ENCODE measurements around the gene KLHL25. TPM values are rescaled to one million over a fixed set of nuclear protein-coding genes. Genes with fewer than 3 reads are reported as not detected.

Gene KLHL25
- polyA plus RNA-seq, 1 donor = 5.6 TPM

DNA sequence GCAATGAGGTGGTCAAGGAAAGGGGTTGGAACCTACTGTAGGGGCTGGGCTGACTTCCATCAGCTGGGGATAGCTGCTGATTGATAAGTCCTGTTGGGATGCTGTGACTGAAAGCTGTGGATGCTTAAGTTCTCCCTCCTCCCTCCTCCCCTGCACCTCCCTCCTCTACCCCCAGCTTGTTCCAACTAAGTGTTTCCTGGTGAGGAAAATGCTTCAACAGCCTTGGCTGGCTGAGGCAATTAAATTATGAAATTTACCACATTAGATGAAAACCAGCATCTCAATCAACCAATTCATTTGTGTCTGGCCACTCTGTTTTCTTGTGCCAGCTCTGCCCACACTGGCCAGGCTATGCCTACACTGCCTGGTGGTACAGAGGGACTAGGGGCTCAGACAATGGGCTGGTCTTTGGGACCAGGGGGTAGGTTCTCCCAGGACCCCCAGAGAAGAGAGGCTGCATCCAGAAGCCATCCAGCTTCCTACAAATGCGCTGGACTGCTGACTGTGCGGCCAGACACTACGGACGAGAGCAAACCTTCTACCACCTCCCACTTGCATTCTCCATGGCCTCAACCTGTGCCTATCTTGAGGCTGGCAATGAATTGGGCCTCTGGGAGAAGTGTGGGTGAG is 2.5 kb downstream of the KLHL25 start:
- Histone ChIP-seq H3K4me3 (ENCODE audit: low read length) (no peak overlapping the region), H3K36me3 (ENCODE audit: control insufficient read depth, insufficient read depth, low read length) (no peaks in the 10 kb centered on the region), H3K9me3 (ENCODE audit: control insufficient read depth, low read depth, low read length) (no peaks in the 10 kb centered on the region), H3K4me1 (ENCODE audit: control insufficient read depth, insufficient read depth, low read length) (peaks cover 16% of the 10 kb centered on the region), H3K27ac (ENCODE audit: low read length) (no peak overlapping the region), H3K27me3 (ENCODE audit: control insufficient read depth, insufficient read depth, low read length) (no peaks in the 10 kb centered on the region)
- no CpG with 5 or more reads among the region's 4 CpGs for WGBS (ENCODE audit: insufficient coverage, low lambda C conversion rate)
- no peak for DNase-seq

GRCh38 chr15:85789496-85789875 is 5.2 kb downstream of the KLHL25 start:
- Histone ChIP-seq H3K36me3 (ENCODE audit: control insufficient read depth, insufficient read depth, low read length) (no peaks in the 10 kb centered on the region), H3K4me1 (ENCODE audit: control insufficient read depth, insufficient read depth, low read length) (peaks cover 21% of the 10 kb centered on the region), H3K27ac (ENCODE audit: low read length) (no peak overlapping the region), H3K27me3 (ENCODE audit: control insufficient read depth, insufficient read depth, low read length) (no peaks in the 10 kb centered on the region), H3K9me3 (ENCODE audit: control insufficient read depth, low read depth, low read length) (no peaks in the 10 kb centered on the region), H3K4me3 (ENCODE audit: low read length) (no peak overlapping the region)
- no peak for DNase-seq
- no CpG with 5 or more reads among the region's 7 CpGs for WGBS (ENCODE audit: insufficient coverage, low lambda C conversion rate)

- Histone ChIP-seq H3K27ac (ENCODE audit: low read length) (no peak overlapping the region), H3K4me1 (ENCODE audit: control insufficient read depth, insufficient read depth, low read length) (peaks cover 21% of the 10 kb centered on the region), H3K9me3 (ENCODE audit: control insufficient read depth, low read depth, low read length) (no peaks in the 10 kb centered on the region), H3K4me3 (ENCODE audit: low read length) (no peak overlapping the region), H3K27me3 (ENCODE audit: control insufficient read depth, insufficient read depth, low read length) (no peaks in the 10 kb centered on the region), H3K36me3 (ENCODE audit: control insufficient read depth, insufficient read depth, low read length) (no peaks in the 10 kb centered on the region)
- DNase-seq = peak; percentile 29 to 41
- no CpG with 5 or more reads among the region's 12 CpGs for WGBS (ENCODE audit: insufficient coverage, low lambda C conversion rate)
These were observed 5.8 kb downstream of the KLHL25 start for GRCh38 chr15:85788771-85789495.

DNA sequence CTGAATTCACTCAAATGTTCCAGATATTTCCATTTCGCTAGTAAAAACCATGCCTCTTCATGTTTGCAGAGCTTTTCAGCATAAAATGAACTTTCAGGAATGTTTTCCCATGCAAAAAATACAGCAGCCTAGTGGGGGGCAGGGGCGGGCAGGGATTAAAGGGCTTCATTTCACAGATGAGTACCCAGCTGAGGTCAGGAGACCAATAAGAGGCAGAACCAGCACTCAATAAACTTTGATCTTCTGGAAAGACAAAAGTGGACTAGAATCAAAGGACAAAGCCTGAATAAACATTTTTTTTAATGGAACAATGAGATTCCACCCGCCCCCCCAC is 8.0 kb downstream of the KLHL25 start:
- peaks cover 15% of the 10 kb centered on the region for H3K4me1 ChIP-seq (ENCODE audit: control insufficient read depth, insufficient read depth, low read length)

DNA sequence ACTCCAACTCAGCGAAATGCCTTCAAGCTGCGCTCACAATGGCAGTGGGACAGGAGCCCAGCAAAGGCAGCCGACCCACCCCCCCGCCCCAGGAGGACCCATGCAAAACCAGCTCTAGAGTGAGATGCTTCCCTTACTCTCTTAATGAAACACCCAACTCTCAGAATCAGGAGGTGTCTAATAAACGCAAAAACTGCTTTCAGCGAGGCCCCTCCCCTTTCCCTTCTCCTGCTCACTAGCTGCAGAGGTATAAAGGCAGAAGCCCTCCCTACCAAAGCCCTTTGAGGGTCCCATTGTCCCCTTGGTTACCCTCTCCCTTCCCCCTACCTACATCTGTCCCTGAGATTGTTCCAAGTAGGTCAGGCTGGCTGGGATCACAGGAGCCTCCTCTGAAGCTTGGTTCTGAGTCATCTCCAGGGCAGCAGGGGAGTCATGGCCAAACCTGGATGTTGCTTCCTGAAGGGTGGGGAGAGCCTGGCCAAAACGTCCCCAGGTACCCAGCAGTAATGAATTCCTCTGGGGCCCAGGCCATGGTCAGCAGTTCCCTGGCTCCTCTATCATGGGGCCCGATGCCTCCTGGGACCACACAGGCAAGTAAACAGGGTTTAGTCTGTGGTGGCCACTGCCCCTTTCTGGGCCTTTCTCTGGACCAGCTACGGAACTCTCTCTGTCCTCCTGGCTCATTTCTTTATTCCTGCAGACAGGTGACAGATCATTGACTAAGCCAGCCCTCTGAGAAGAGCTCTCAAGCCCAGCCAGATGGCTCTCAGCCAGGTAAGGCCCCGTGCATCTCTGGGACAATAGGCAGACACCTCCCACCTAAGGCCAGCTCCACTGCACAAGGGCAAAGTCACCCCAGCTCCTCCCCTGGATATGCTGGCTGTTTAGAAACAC is 8.6 kb downstream of the KLHL25 start:
- Histone ChIP-seq H3K4me3 (ENCODE audit: low read length) (no peak overlapping the region), H3K36me3 (ENCODE audit: control insufficient read depth, insufficient read depth, low read length) (no peaks in the 10 kb centered on the region), H3K27me3 (ENCODE audit: control insufficient read depth, insufficient read depth, low read length) (no peaks in the 10 kb centered on the region), H3K27ac (ENCODE audit: low read length) (peak overlapping the region; percentile 57), H3K9me3 (ENCODE audit: control insufficient read depth, low read depth, low read length) (no peaks in the 10 kb centered on the region), H3K4me1 (ENCODE audit: control insufficient read depth, insufficient read depth, low read length) (peaks cover 15% of the 10 kb centered on the region)
- no CpG with 5 or more reads among the region's 10 CpGs for WGBS (ENCODE audit: insufficient coverage, low lambda C conversion rate)
- DNase-seq = peak; percentile 88 to 94

More for the DNA sequence above, 8.0 kb downstream of the KLHL25 start:
- Histone ChIP-seq H3K36me3 (ENCODE audit: control insufficient read depth, insufficient read depth, low read length) (no peaks in the 10 kb centered on the region), H3K4me3 (ENCODE audit: low read length) (no peak overlapping the region), H3K9me3 (ENCODE audit: control insufficient read depth, low read depth, low read length) (no peaks in the 10 kb centered on the region), H3K27me3 (ENCODE audit: control insufficient read depth, insufficient read depth, low read length) (no peaks in the 10 kb centered on the region), H3K27ac (ENCODE audit: low read length) (peak overlapping the region; percentile 57)
- no peak for DNase-seq
- no CpG with 5 or more reads among the region's 3 CpGs for WGBS (ENCODE audit: insufficient coverage, low lambda C conversion rate)

- Histone ChIP-seq H3K4me3 (ENCODE audit: low read length) (no peak overlapping the region), H3K27me3 (ENCODE audit: control insufficient read depth, insufficient read depth, low read length) (no peaks in the 10 kb centered on the region), H3K4me1 (ENCODE audit: control insufficient read depth, insufficient read depth, low read length) (peaks cover 15% of the 10 kb centered on the region), H3K27ac (ENCODE audit: low read length) (no peak overlapping the region), H3K9me3 (ENCODE audit: control insufficient read depth, low read depth, low read length) (no peaks in the 10 kb centered on the region), H3K36me3 (ENCODE audit: control insufficient read depth, insufficient read depth, low read length) (no peaks in the 10 kb centered on the region)
- DNase-seq = no peak
- WGBS (ENCODE audit: insufficient coverage, low lambda C conversion rate) = no CpG with 5 or more reads among the region's 6 CpGs
These were observed 12.7 kb downstream of the KLHL25 start for GRCh38 chr15:85782064-85782463.

GRCh38 chr15:85781099-85781498 is 13.6 kb downstream of the KLHL25 start:
- Histone ChIP-seq H3K4me1 (ENCODE audit: control insufficient read depth, insufficient read depth, low read length) (peaks cover 7% of the 10 kb centered on the region), H3K9me3 (ENCODE audit: control insufficient read depth, low read depth, low read length) (no peaks in the 10 kb centered on the region), H3K36me3 (ENCODE audit: control insufficient read depth, insufficient read depth, low read length) (no peaks in the 10 kb centered on the region), H3K4me3 (ENCODE audit: low read length) (no peak overlapping the region), H3K27ac (ENCODE audit: low read length) (no peak overlapping the region), H3K27me3 (ENCODE audit: control insufficient read depth, insufficient read depth, low read length) (no peaks in the 10 kb centered on the region)
- no peak for DNase-seq
- WGBS (ENCODE audit: insufficient coverage, low lambda C conversion rate) = 100% methylated on average over 2 of the region's 7 CpGs

DNA sequence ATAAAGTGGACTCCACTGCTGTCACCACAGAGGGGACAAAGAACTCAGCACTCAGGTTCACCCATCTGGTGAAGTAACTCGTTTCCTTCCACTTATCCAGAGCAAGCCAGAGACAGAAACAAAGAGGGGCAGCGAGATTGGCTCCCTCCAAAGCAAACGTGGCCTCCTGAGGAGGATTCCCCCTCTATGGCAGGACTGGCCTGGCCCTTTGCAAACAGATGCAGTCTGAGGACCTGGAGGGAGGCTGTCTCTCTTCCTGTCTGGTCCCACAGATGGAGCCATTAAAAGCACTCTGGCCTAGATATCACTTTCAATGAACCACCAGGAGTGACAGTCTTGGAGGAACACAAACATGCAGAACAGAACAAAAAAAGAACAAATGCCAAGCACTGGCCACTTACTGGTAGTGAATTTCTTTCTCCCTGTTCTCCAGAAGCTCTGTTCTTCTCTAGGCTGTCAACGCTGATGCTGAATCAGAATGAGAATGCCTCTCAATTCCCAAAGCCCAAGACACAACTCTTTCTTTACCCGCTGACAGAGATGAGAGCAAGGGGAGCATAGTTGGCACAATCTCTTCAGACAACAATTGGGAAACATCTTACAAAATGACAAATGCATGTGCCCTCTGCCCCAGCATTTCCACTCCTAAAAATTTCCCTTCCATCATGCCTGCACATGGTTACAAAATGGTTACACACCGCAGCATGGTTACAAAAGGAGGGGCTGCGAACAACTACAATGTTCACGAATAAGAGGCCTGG is 14.3 kb downstream of the KLHL25 start:
- Histone ChIP-seq H3K36me3 (ENCODE audit: control insufficient read depth, insufficient read depth, low read length) (no peaks in the 10 kb centered on the region), H3K4me1 (ENCODE audit: control insufficient read depth, insufficient read depth, low read length) (peaks cover 1% of the 10 kb centered on the region), H3K27ac (ENCODE audit: low read length) (no peak overlapping the region), H3K27me3 (ENCODE audit: control insufficient read depth, insufficient read depth, low read length) (no peaks in the 10 kb centered on the region), H3K4me3 (ENCODE audit: low read length) (no peak overlapping the region), H3K9me3 (ENCODE audit: control insufficient read depth, low read depth, low read length) (no peaks in the 10 kb centered on the region)
- no peak for DNase-seq
- 63% methylated on average over 1 of the region's 8 CpGs for WGBS (ENCODE audit: insufficient coverage, low lambda C conversion rate)

- no peak for DNase-seq
- H3K4me1 ChIP-seq (ENCODE audit: control insufficient read depth, insufficient read depth, low read length) = no peaks in the 10 kb centered on the region
- WGBS (ENCODE audit: insufficient coverage, low lambda C conversion rate) = no CpG with 5 or more reads among the region's 1 CpG
- no peaks in the 10 kb centered on the region for H3K36me3 ChIP-seq (ENCODE audit: control insufficient read depth, insufficient read depth, low read length)
- no peaks in the 10 kb centered on the region for H3K9me3 ChIP-seq (ENCODE audit: control insufficient read depth, low read depth, low read length)
- no peak overlapping the region for H3K27ac ChIP-seq (ENCODE audit: low read length)
- H3K27me3 ChIP-seq (ENCODE audit: control insufficient read depth, insufficient read depth, low read length) = no peaks in the 10 kb centered on the region
- no peak overlapping the region for H3K4me3 ChIP-seq (ENCODE audit: low read length)
These were observed 15.5 kb downstream of the KLHL25 start for GRCh38 chr15:85779249-85779648.

Data from large intestine (tissue), 3 donors.